Measurements from ENCODE around the gene C1QTNF2. TPM values are rescaled to one million over a fixed set of nuclear protein-coding genes. Genes with fewer than 3 reads are reported as not detected.

C1QTNF2 gene
- total and polyA plus RNA-seq, 2 of the 4 experiments (the other 2 are of a cell fraction), result 0.72 to 1.2 TPM

- dilution Hi-C loops (cut with HindIII; ENCODE audit: low sequenced_read_pairs, unreplicated experiment), result no loop called here
- H3K4me2 ChIP-seq (ENCODE audit: low read depth, low read length), result no peak overlapping the region
- no peak for TF ChIP-seq RFX5 (IDR thresholded peaks at IDR 0.05; ENCODE audit: low read depth, low read length)
- no peak for TF ChIP-seq RCOR1 (IDR thresholded peaks at IDR 0.05; ENCODE audit: insufficient replicate concordance, low read length)
- H3K23ac ChIP-seq (ENCODE audit: low read depth, low read length), result no peak overlapping the region
- H3K4ac ChIP-seq (ENCODE audit: low read depth, low read length), result no peak overlapping the region
- no peak overlapping the region for H3K4me3 ChIP-seq (ENCODE audit: insufficient read depth, low read depth, low read length)
- H2BK15ac ChIP-seq (ENCODE audit: low read depth, low read length), result no peak overlapping the region
- ATAC-seq (ENCODE audit: low read depth) (no peak), DNase-seq (no peak)
- H4K20me1 ChIP-seq (ENCODE audit: insufficient read depth, low read length), result no peaks in the 10 kb centered on the region
- WGBS, 2 experiments (ENCODE audit: extremely low coverage in 2 of 2, insufficient read length in 1 of 2), result no CpG with 5 or more reads among the region's 2 CpGs
- POLR2A ChIA-PET (ENCODE audit: unreplicated experiment), result no interaction called here
- no peaks in the 10 kb centered on the region; the same call in 1 of the 2 replicates for H3K9me1 ChIP-seq (ENCODE audit: insufficient read depth, low read length)
- H3K56ac ChIP-seq (ENCODE audit: extremely low read depth, insufficient read depth, low read length), result no peak overlapping the region
- no peaks in the 10 kb centered on the region for H3K36me3 ChIP-seq (ENCODE audit: control insufficient read depth, insufficient read depth, low read length)
- CTCF ChIA-PET, result no interaction called here
- no peaks in the 10 kb centered on the region for H3K9me3 ChIP-seq (ENCODE audit: control insufficient read depth, insufficient read depth, low read length)
- H3K18ac ChIP-seq (ENCODE audit: low read depth, low read length), result no peak overlapping the region
- no peak overlapping the region for H4K5ac ChIP-seq (ENCODE audit: low read depth, low read length)
- no peak overlapping the region for H2AK5ac ChIP-seq (ENCODE audit: low read depth, low read length)
- no peak overlapping the region for H3K9ac ChIP-seq (ENCODE audit: low read depth, low read length)
- no peaks in the 10 kb centered on the region for H3K4me1 ChIP-seq (ENCODE audit: control insufficient read depth, insufficient read depth, low read length)
- in situ Hi-C loops (cut with MboI; ENCODE audit: low sequenced_read_pairs), result loop anchor here (25.0 kb wide), 1 partner anchor 890 kb away; no protein-coding TSS in a partner anchor
- BruUV-seq (replicated peaks), result no TSS peak
- H2BK120ac ChIP-seq (ENCODE audit: low read depth, low read length), result no peak overlapping the region
- intact Hi-C loops (cut with micrococcal nuclease), result no loop called here
- no peak overlapping the region for H2AFZ ChIP-seq (replicated peaks; ENCODE audit: low read length, poor library complexity)
- no peak overlapping the region for H3K14ac ChIP-seq (replicated peaks; ENCODE audit: low read depth, low read length)
- no peak overlapping the region for H4K91ac ChIP-seq (ENCODE audit: insufficient read depth, low read depth, low read length)
- H4K8ac ChIP-seq (ENCODE audit: low read depth in 2 of 2, low read length in 2 of 2), result no peak overlapping the region
- H2BK5ac ChIP-seq (ENCODE audit: low read depth, low read length, poor library complexity, severe bottlenecking), result no peak overlapping the region
- no peak overlapping the region for H2AK9ac ChIP-seq (replicated peaks; ENCODE audit: low read depth, low read length, poor library complexity)
- H2BK20ac ChIP-seq (ENCODE audit: low read depth, low read length), result no peak overlapping the region
- no peaks in the 10 kb centered on the region for H3K79me1 ChIP-seq (ENCODE audit: low read depth in 1 of 2, low read length in 2 of 2)
- peaks cover 22% of the 10 kb centered on the region for H3K27me3 ChIP-seq (ENCODE audit: control insufficient read depth, insufficient read depth, low read length)
- H3K27ac ChIP-seq (ENCODE audit: insufficient read depth, low read length), result no peak overlapping the region
These were observed 43.4 kb downstream of the C1QTNF2 start for GRCh38 chr5:160326981-160327380.
